HepG2 (cell line): ENCODE results near the gene DHH. TPM values are rescaled to one million over a fixed set of nuclear protein-coding genes. Genes with fewer than 3 reads are reported as not detected.
A peak's percentile ranks its signal among the peaks of the same experiment; 100 is the strongest.

ENCODE experiments used
- ARID2 ChIP-seq: sonication (generic); formaldehyde crosslinking; IDR thresholded peaks from 2 replicates; pipeline ENCODE4 v1.8.1; 2022; ENCODE audit warnings: mild to moderate bottlenecking, missing genetic modification reagents, borderline replicate concordance
- CEBPB ChIP-seq: IDR thresholded peaks from 2 replicates; pipeline ENCODE4 v1.6.1; 2011; ENCODE audit warnings: low read depth, low read length, improper control_type of control experiment, borderline replicate concordance
- CEBPG ChIP-seq: IDR thresholded peaks from 2 replicates; pipeline ENCODE4 v1.6.1; 2016
- HNF1A ChIP-seq, 2 experiments: sonication (generic) in 1 of 2; formaldehyde crosslinking in 1 of 2; IDR thresholded peaks; 2 replicates each; pipeline versions ENCODE4 v1.4.0 to v1.6.1; 2016 to 2020; ENCODE audit warnings: borderline replicate concordance in 1 of 2, low read depth in 1 of 2, mild to moderate bottlenecking in 1 of 2, missing genetic modification reagents in 1 of 2
- HNRNPL ChIP-seq: fragments of 200-400 bp; formaldehyde crosslinking; IDR thresholded peaks from 2 replicates; pipeline ENCODE4 v1.6.1; 2017; ENCODE audit warnings: mild to moderate bottlenecking, low read depth, low read length
- IRX3 ChIP-seq: sonication (generic); formaldehyde crosslinking; IDR thresholded peaks from 2 replicates; pipeline ENCODE4 v1.8.1; 2023; ENCODE audit warnings: mild to moderate bottlenecking, low read depth, missing genetic modification reagents, borderline replicate concordance
- RARA ChIP-seq: IDR thresholded peaks from 2 replicates; pipeline ENCODE4 v1.6.1; 2016; ENCODE audit warnings: missing genetic modification reagents, missing compliant biosample characterization
- RFX1 ChIP-seq: fragments of 450-650 bp; IDR thresholded peaks from 2 replicates; pipeline ENCODE4 v1.6.1; 2017
- ZBTB37 ChIP-seq: sonication (generic); formaldehyde crosslinking; IDR thresholded peaks from 2 replicates; pipeline ENCODE4 v1.4.0; 2020; ENCODE audit warnings: mild to moderate bottlenecking, missing genetic modification reagents
- ZBTB7A ChIP-seq: sonication (generic); formaldehyde crosslinking; IDR thresholded peaks from 2 replicates; pipeline ENCODE4 v1.8.0; 2022; ENCODE audit warnings: mild to moderate bottlenecking, missing genetic modification reagents
- ZNF362 ChIP-seq: sonication (generic); formaldehyde crosslinking; IDR thresholded peaks from 2 replicates; pipeline ENCODE4 v1.4.0; 2020; ENCODE audit warnings: missing genetic modification reagents, mild to moderate bottlenecking, borderline replicate concordance
- ZNF564 ChIP-seq: sonication (generic); formaldehyde crosslinking; IDR thresholded peaks from 2 replicates; pipeline ENCODE4 v1.8.1; 2023; ENCODE audit warnings: mild to moderate bottlenecking, missing genetic modification reagents
- ZNF790 ChIP-seq: sonication (generic); formaldehyde crosslinking; IDR thresholded peaks from 2 replicates; pipeline ENCODE4 v1.8.0; 2022; ENCODE audit warnings: missing genetic modification reagents, mild to moderate bottlenecking, borderline replicate concordance
- ZNF839 ChIP-seq: sonication (generic); formaldehyde crosslinking; IDR thresholded peaks from 2 replicates; pipeline ENCODE4 v1.4.0; 2020; ENCODE audit warnings: missing genetic modification reagents, mild to moderate bottlenecking, borderline replicate concordance
- polyA plus RNA-seq, 8 experiments: library from polyadenylated mRNA; depleted of rRNA in 3 of 8; stranded (reverse) in 7 of 8; unstranded in 1 of 8; fragments of >200 nt; fragmentation: Illumina TruSeq in 4 of 8; extraction: Trizol in 4 of 8; gene quantifications; 2 replicates each; pipeline versions ENCODE4 v1.2.1 to v1.2.3, GENCODE V29; 2011 to 2016; ENCODE audit warnings: low read depth in 4 of 8, missing spikeins in 1 of 8, mixed read lengths in 1 of 8; ENCODE audit not compliant: insufficient read depth in 1 of 8
- total RNA-seq, 5 experiments: library from RNA; depleted of rRNA; stranded (reverse); fragments of >200 nt; fragmentation: Illumina TruSeq; extraction: Trizol; gene quantifications; 2 replicates each; pipeline ENCODE4 v1.2.3, GENCODE V29; 2016; ENCODE audit warnings: low read depth in 1 of 5
- TF ChIP-seq, protein P1 (sequence below), 2 experiments: sonication (generic) in 1 of 2; formaldehyde crosslinking in 1 of 2; IDR thresholded peaks; 2 replicates each; pipeline versions ENCODE4 v1.5.1 to v1.6.1; 2011 to 2020; ENCODE audit warnings: borderline replicate concordance in 1 of 2, low read depth in 1 of 2, low read length in 1 of 2, mild to moderate bottlenecking in 1 of 2, missing genetic modification reagents in 1 of 2, moderate library complexity in 1 of 2
- TF ChIP-seq, protein P2 (sequence below): sonication (generic); formaldehyde crosslinking; IDR thresholded peaks from 2 replicates; pipeline ENCODE4 v1.8.1; 2023; ENCODE audit warnings: mild to moderate bottlenecking, missing genetic modification reagents

Gene DHH
- total and polyA plus RNA-seq, 2 of the 13 experiments (the other 11 are each of a cell fraction or from before 2014, with no cell fraction given) = not detected

DNA sequence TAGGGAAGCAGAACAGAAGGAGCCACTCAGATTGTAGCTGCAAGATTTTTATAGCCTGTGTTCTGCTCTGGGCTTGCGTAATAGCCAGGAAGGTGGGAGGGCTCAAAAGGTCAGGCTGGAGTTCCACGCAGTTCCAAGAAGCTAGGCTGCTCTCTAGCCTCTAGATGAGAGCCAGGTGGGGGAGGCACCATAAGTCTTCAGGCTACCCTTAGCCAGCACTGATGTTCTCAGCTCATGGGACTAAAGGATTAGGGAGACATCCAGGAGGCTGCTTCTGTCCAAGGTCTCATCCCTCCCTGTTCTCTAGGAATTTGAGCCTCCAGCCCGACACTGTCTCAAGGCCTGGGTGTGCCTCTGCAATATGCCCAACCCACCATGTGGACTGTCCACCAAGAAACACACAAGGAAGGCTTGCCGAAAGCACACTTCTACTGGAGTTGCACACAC is 14.4 kb upstream of the DHH start (continued):
- TF ChIP-seq ZBTB37 (CRISPR knock-in tag) (no peak), CEBPB (peak; percentile 95), ZNF362 (no peak), ZNF790 (CRISPR knock-in tag) (no peak), ZNF564 (CRISPR knock-in tag) (no peak), ZNF839 (no peak), HNF1A (IDR thresholded peaks at IDR 0.05; ENCODE audit: low read depth) (no peak), HNF1A (CRISPR knock-in tag; IDR thresholded peaks at IDR 0.05; ENCODE audit: borderline replicate concordance) (no peak), RFX1 (no peak), ZBTB7A (CRISPR knock-in tag) (0 out of 2 replicates have a peak, but pooled peaks have one; percentile 14), IRX3 (no peak), RARA (CRISPR knock-in tag) (peak; percentile 46; the same call in 1 of the 2 replicates), HNRNPL (no peak), ARID2 (CRISPR knock-in tag) (no peak), CEBPG (CRISPR knock-in tag) (peak; percentile 94)
- TF ChIP-seq, protein P1, sequence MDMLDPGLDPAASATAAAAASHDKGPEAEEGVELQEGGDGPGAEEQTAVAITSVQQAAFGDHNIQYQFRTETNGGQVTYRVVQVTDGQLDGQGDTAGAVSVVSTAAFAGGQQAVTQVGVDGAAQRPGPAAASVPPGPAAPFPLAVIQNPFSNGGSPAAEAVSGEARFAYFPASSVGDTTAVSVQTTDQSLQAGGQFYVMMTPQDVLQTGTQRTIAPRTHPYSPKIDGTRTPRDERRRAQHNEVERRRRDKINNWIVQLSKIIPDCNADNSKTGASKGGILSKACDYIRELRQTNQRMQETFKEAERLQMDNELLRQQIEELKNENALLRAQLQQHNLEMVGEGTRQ (IDR thresholded peaks at IDR 0.05; ENCODE audit: low read depth, low read length) = no peak
- TF ChIP-seq, protein P1 (CRISPR knock-in tag; IDR thresholded peaks at IDR 0.05; ENCODE audit: borderline replicate concordance) = no peak
- TF ChIP-seq, protein P2, sequence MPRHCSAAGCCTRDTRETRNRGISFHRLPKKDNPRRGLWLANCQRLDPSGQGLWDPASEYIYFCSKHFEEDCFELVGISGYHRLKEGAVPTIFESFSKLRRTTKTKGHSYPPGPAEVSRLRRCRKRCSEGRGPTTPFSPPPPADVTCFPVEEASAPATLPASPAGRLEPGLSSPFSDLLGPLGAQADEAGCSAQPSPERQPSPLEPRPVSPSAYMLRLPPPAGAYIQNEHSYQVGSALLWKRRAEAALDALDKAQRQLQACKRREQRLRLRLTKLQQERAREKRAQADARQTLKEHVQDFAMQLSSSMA (CRISPR knock-in tag) = 0 out of 2 replicates have a peak, but pooled peaks have one; percentile 42
